PC-9 (cell line): Measurements from ENCODE around the gene PHACTR1. TPM values are rescaled to one million over a fixed set of nuclear protein-coding genes. Genes with fewer than 3 reads are reported as not detected.

Experiments used
- BruUV-seq: library from RNA; stranded (reverse); fragments of 400-500 nt; replicated peaks from 2 replicates; lab custom pipeline; 2021; lab: Mats Ljungman, UMichigan
- CTCF ChIA-PET: fragments of 300-600 bp; sonication (Branson Sonifier 250); formaldehyde crosslinking; loops from one replicate; lab custom pipeline; 2022; ENCODE audit warnings: antibody characterized with exemption; lab: Charles Lee
- POLR2A ChIA-PET: fragments of 300-600 bp; sonication (Branson Sonifier 250); formaldehyde crosslinking; loops from one replicate; lab custom pipeline; 2022; ENCODE audit warnings: antibody characterized with exemption; ENCODE audit not compliant: unreplicated experiment; lab: Charles Lee
- DNase-seq, 2 experiments: peaks; one replicate each; pipeline versions ENCODE4 v3.0.0 to v3.0.0-alpha.2; 2015 to 2022; ENCODE audit warnings: mixed read lengths in 1 of 2
- H2AFZ ChIP-seq: fragments of 200-600 bp; sonication (generic); 2 replicates; pipeline ENCODE4 v1.8.1; 2017; ENCODE audit warnings: antibody characterized with exemption
- H3F3A ChIP-seq: fragments of 200-600 bp; sonication (generic); 2 replicates; pipeline ENCODE4 v1.8.1; 2017; ENCODE audit warnings: antibody characterized with exemption, mild to moderate bottlenecking, low read depth; ENCODE audit not compliant: insufficient read depth
- H3K27ac ChIP-seq: fragments of 200-600 bp; sonication (generic); 2 replicates; pipeline ENCODE4 v1.6.1; 2016; ENCODE audit warnings: mixed run types
- H3K27me3 ChIP-seq: fragments of 200-600 bp; sonication (generic); 2 replicates; pipeline ENCODE4 v1.6.1; 2016; ENCODE audit warnings: low read depth, mixed run types; ENCODE audit not compliant: insufficient read depth
- H3K36me3 ChIP-seq: fragments of 200-600 bp; sonication (generic); 2 replicates; pipeline ENCODE4 v1.6.1; 2016; ENCODE audit warnings: low read depth, mixed run types
- H3K4me1 ChIP-seq: fragments of 200-600 bp; sonication (generic); replicated peaks from 2 replicates; pipeline ENCODE4 v1.6.1; 2016; ENCODE audit warnings: mixed run types; ENCODE audit not compliant: insufficient read depth
- H3K4me2 ChIP-seq: fragments of 200-600 bp; sonication (generic); 2 replicates; pipeline ENCODE4 v1.6.1; 2017; ENCODE audit warnings: mixed run types
- H3K4me3 ChIP-seq: fragments of 200-600 bp; sonication (generic); 2 replicates; pipeline ENCODE4 v1.6.1; 2016; ENCODE audit warnings: mixed run types
- H3K79me2 ChIP-seq: fragments of 200-600 bp; sonication (generic); 2 replicates; pipeline ENCODE4 v1.6.1; 2017; ENCODE audit warnings: low read depth, mixed run types
- H3K9me2 ChIP-seq: fragments of 200-600 bp; sonication (generic); 2 replicates; pipeline ENCODE4 v1.8.1; 2017; ENCODE audit warnings: mild to moderate bottlenecking; ENCODE audit not compliant: insufficient read depth
- H3K9me3 ChIP-seq: fragments of 200-600 bp; sonication (generic); 2 replicates; pipeline ENCODE4 v1.8.1; 2016; ENCODE audit warnings: low read depth; ENCODE audit not compliant: insufficient read depth
- H4K20me1 ChIP-seq: fragments of 200-600 bp; sonication (generic); 2 replicates; pipeline ENCODE4 v1.8.1; 2017; ENCODE audit not compliant: insufficient read depth
- EZH2 ChIP-seq: fragments of 200-600 bp; sonication (generic); IDR thresholded peaks from 2 replicates; pipeline ENCODE4 v1.8.0; 2017; ENCODE audit warnings: antibody characterized with exemption, low read depth
- intact Hi-C: fragments of 100-400 bp; cut with micrococcal nuclease; formaldehyde crosslinking; loops from one replicate; pipeline ENCODE4 v1.10.0; 2022; ENCODE audit not compliant: unreplicated experiment
- total RNA-seq: library from RNA; stranded (reverse); gene quantifications from 2 replicates; pipeline ENCODE4 v1.2.3, GENCODE V29; 2021
- TF ChIP-seq, protein P1 (sequence below): fragments of 200-600 bp; sonication (generic); conservative IDR thresholded peaks from 2 replicates; pipeline ENCODE4 v1.6.1; 2017; ENCODE audit warnings: mixed run types, antibody characterized with exemption, mild to moderate bottlenecking, moderate library complexity

Gene PHACTR1
- total RNA-seq, 1 experiment from 2014 or later = not detected

DNA sequence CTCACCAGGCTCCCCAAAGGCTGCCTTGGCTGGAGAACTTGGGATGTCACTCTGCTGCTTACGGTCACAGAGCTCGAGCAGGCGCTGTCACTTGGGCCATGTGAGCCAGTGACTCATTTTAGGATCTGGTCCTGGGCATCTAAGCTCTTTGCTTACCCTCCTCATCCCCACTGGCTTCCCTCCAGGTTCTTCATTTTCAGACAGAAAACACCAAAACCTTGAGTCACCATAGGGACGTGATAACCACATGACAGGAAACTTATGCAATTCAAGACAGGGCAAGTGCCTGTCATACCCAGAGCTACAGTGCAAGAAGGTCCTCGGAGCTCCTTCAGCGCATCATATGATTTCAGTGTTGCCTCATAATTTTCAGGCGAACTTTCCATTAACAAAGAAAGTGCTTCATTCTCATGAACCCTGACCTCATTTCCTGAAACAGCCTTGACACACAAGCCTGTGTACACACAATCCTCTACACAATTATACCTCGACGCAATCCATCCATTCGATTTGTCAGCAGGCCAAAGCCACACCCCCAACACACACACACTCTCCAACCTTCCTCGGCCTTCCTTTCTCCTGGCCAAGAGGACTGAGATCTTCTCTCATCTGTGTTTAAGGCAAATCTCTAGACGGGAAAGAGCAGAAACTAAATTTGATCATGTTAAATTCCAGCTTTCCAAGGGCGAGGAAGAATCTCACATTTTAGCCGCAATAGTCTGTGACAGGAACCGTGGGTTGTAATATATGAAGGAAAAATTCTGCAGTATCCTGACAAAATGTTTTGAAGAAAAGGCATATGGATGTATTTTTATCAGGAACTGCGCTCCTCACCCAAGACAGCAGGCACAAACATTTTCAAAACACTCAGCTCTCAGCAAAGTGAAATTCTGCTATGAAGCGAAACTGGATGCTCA lies 586.4 kb downstream of the PHACTR1 start:
- H3K79me2 ChIP-seq = no peaks in the 10 kb centered on the region
- ChIA-PET POLR2A (no interaction called here), CTCF (no interaction called here)
- no peak overlapping the region for H3K4me2 ChIP-seq
- H3K9me3 ChIP-seq = no peaks in the 10 kb centered on the region
- intact Hi-C loops = no loop called here
- BruUV-seq = no TSS peak
- peaks cover 6% of the 10 kb centered on the region; the same call in 1 of the 2 replicates for H3F3A ChIP-seq
- no peak overlapping the region for H3K4me3 ChIP-seq
- H3K27me3 ChIP-seq = no peaks in the 10 kb centered on the region
- H3K9me2 ChIP-seq = no peaks in the 10 kb centered on the region
- peak overlapping the region; percentile 50 for H3K27ac ChIP-seq
- DNase-seq = peak; percentile 17 to 66
- H2AFZ ChIP-seq = no peak overlapping the region
- peaks cover 27% of the 10 kb centered on the region for H3K36me3 ChIP-seq
- peaks cover 7% of the 10 kb centered on the region; the same call in 1 of the 2 replicates for H3K4me1 ChIP-seq
- no peak for TF ChIP-seq EZH2
- TF ChIP-seq, protein P1, sequence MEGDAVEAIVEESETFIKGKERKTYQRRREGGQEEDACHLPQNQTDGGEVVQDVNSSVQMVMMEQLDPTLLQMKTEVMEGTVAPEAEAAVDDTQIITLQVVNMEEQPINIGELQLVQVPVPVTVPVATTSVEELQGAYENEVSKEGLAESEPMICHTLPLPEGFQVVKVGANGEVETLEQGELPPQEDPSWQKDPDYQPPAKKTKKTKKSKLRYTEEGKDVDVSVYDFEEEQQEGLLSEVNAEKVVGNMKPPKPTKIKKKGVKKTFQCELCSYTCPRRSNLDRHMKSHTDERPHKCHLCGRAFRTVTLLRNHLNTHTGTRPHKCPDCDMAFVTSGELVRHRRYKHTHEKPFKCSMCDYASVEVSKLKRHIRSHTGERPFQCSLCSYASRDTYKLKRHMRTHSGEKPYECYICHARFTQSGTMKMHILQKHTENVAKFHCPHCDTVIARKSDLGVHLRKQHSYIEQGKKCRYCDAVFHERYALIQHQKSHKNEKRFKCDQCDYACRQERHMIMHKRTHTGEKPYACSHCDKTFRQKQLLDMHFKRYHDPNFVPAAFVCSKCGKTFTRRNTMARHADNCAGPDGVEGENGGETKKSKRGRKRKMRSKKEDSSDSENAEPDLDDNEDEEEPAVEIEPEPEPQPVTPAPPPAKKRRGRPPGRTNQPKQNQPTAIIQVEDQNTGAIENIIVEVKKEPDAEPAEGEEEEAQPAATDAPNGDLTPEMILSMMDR = no peak
- H4K20me1 ChIP-seq = no peaks in the 10 kb centered on the region

DNA sequence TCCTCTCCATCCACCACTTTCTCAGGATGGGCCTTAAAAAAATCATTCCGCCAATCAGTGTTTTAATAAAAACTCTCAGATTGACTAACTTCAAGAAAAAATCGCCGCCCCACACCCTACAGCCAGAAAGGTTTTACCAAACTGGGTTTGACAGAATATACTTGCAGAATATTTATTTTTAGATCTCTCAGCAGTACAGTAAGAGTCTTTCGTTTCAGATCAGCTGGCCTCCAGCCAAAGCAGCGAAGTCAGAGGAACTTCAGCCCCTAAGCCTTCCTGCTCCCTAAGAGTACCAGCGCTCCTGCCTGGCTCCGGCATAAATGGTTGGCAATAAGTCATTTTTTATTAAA lies 587.1 kb downstream of the PHACTR1 start:
- Histone ChIP-seq H3K27ac (peak overlapping the region; percentile 50), H3K4me3 (no peak overlapping the region), H3K36me3 (peaks cover 27% of the 10 kb centered on the region), H3K79me2 (no peaks in the 10 kb centered on the region), H2AFZ (no peak overlapping the region), H4K20me1 (no peaks in the 10 kb centered on the region), H3K4me1 (peaks cover 7% of the 10 kb centered on the region; the same call in 1 of the 2 replicates), H3K9me2 (no peaks in the 10 kb centered on the region), H3K4me2 (no peak overlapping the region), H3F3A (peaks cover 6% of the 10 kb centered on the region; the same call in 1 of the 2 replicates), H3K27me3 (no peaks in the 10 kb centered on the region), H3K9me3 (no peaks in the 10 kb centered on the region)
- BruUV-seq = no TSS peak
- intact Hi-C loops = no loop called here
- ChIA-PET CTCF (no interaction called here), POLR2A (no interaction called here)
- TF ChIP-seq, protein P1 = no peak
- TF ChIP-seq EZH2 = no peak
- no peak for DNase-seq

DNA sequence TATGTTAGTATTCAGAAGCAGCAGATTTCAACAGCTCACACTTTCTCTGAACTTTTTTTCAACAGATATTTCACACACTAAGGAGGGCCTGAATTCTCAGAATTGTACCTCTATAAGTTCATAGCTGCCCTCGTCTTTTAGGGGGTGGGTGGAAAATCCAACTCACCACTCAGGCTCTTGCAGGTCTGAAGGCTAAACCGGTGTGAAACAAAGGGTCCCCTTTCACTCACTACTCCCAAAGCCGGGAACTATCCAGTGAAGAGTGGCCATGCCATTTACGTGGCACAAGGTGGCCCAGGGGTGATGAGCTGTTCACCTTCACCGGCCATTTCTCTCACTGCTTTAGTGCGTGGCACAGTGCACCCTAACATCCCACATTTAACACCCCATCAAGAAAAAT lies 587.5 kb downstream of the PHACTR1 start:
- Histone ChIP-seq H3K4me1 (peaks cover 7% of the 10 kb centered on the region; the same call in 1 of the 2 replicates), H2AFZ (no peak overlapping the region), H3K79me2 (no peaks in the 10 kb centered on the region), H3K4me2 (no peak overlapping the region), H3F3A (peaks cover 6% of the 10 kb centered on the region; the same call in 1 of the 2 replicates), H3K9me2 (no peaks in the 10 kb centered on the region), H3K36me3 (peaks cover 27% of the 10 kb centered on the region), H4K20me1 (no peaks in the 10 kb centered on the region), H3K4me3 (no peak overlapping the region), H3K9me3 (no peaks in the 10 kb centered on the region), H3K27ac (no peak overlapping the region), H3K27me3 (no peaks in the 10 kb centered on the region)
- no peak for TF ChIP-seq EZH2
- TF ChIP-seq, protein P1 = no peak
- intact Hi-C loops = no loop called here
- POLR2A ChIA-PET = no interaction called here
- BruUV-seq = no TSS peak
- DNase-seq = no peak
- CTCF ChIA-PET = no interaction called here
